NCI-H69 (cell line): ENCODE measurements around the gene TMEM233.
A peak's percentile ranks its signal among the peaks of the same experiment; 100 is the strongest.

Experiments
- DNase-seq: peaks from one replicate; lab custom pipeline; 2025; lab: John Stamatoyannopoulos, UW

Gene TMEM233

GRCh38 chr12:119659289-119659897 is 65.8 kb downstream of the TMEM233 start:
- DNase-seq: peak; percentile 51

GRCh38 chr12:119660076-119660475 is 66.5 kb downstream of the TMEM233 start:
- DNase-seq: no peak

GRCh38 chr12:119661882-119662281 is 68.3 kb downstream of the TMEM233 start:
- DNase-seq: no peak

GRCh38 chr12:119664642-119665041 is 71.1 kb downstream of the TMEM233 start:
- no peak for DNase-seq

GRCh38 chr12:119665164-119665929 is 71.8 kb downstream of the TMEM233 start:
- no peak for DNase-seq

GRCh38 chr12:119666226-119666795 is 72.7 kb downstream of the TMEM233 start:
- no peak for DNase-seq

GRCh38 chr12:119666900-119667576 is 73.5 kb downstream of the TMEM233 start:
- no peak for DNase-seq

- peak; percentile 99 for DNase-seq
Measured at GRCh38 chr12:119667577-119668323, 74.2 kb downstream of the TMEM233 start, which contains the start of gene PRKAB1. Gene PRKAB1 (plus strand): TSS chr12:119668133. CDS start chr12:119668245, 112 bp downstream.

- peak; percentile 69 for DNase-seq
Measured at GRCh38 chr12:119668324-119668841, 74.8 kb downstream of the TMEM233 start.

GRCh38 chr12:119669744-119670472 is 76.3 kb downstream of the TMEM233 start:
- DNase-seq: peak; percentile 96

- DNase-seq: peak; percentile 63
Measured at GRCh38 chr12:119671070-119671469, 77.5 kb downstream of the TMEM233 start.

- no peak for DNase-seq
Measured at GRCh38 chr12:119672194-119672593, 78.6 kb downstream of the TMEM233 start.

- no peak for DNase-seq
Measured at GRCh38 chr12:119673634-119674033, 80.1 kb downstream of the TMEM233 start.

- DNase-seq: no peak
Measured at GRCh38 chr12:119674560-119674959, 81.0 kb downstream of the TMEM233 start.

GRCh38 chr12:119676022-119676421 is 82.4 kb downstream of the TMEM233 start:
- DNase-seq: no peak

GRCh38 chr12:119676573-119676972 is 83.0 kb downstream of the TMEM233 start:
- DNase-seq: no peak

- peak; percentile 77 for DNase-seq
Measured at GRCh38 chr12:119678459-119678858, 84.9 kb downstream of the TMEM233 start.

- peak; percentile 98 for DNase-seq
Measured at GRCh38 chr12:119679081-119679480, 85.5 kb downstream of the TMEM233 start.

- DNase-seq: peak; percentile 88
Measured at GRCh38 chr12:119679490-119679889, 85.9 kb downstream of the TMEM233 start.

GRCh38 chr12:119681111-119681510 is 87.5 kb downstream of the TMEM233 start:
- no peak for DNase-seq
